BLaER1 treated with 17β-estradiol and CSF1 and Interleukin-3, amounts not matched to agents 10 nM and 100 nM (cell line): Measurements from ENCODE around the gene CD99L2.
"Not testable (repeated sequence)": the region's sequence is repeated elsewhere in the genome, so short reads cannot be mapped to it uniquely, and the experiment has no call there.

Source experiments
- H3K27ac ChIP-seq, 11 experiments: shearing (Covaris generic); formaldehyde crosslinking; 2 replicates each; pipeline ENCODE4 v1.8.1; 2022
- H3K27me3 ChIP-seq, 11 experiments: shearing (Covaris generic); formaldehyde crosslinking; 2 replicates each; pipeline ENCODE4 v1.8.1; 2022
- H3K36me3 ChIP-seq, 11 experiments: shearing (Covaris generic); formaldehyde crosslinking; 2 replicates each; pipeline ENCODE4 v1.8.1; 2022
- H3K4me1 ChIP-seq, 10 experiments: shearing (Covaris generic); formaldehyde crosslinking; 2 replicates each; pipeline ENCODE4 v1.8.1; 2022
- H3K4me2 ChIP-seq, 11 experiments: shearing (Covaris generic); formaldehyde crosslinking; 2 replicates each; pipeline ENCODE4 v1.8.1; 2022
- H3K4me3 ChIP-seq, 10 experiments: shearing (Covaris generic); formaldehyde crosslinking; 2 replicates each; pipeline ENCODE4 v1.8.1; 2022
- H3K9ac ChIP-seq, 11 experiments: shearing (Covaris generic); formaldehyde crosslinking; 2 replicates each; pipeline ENCODE4 v1.8.1; 2022
- H3K9me3 ChIP-seq, 11 experiments: shearing (Covaris generic); formaldehyde crosslinking; replicated peaks in 1 of 11; 2 replicates each; pipeline ENCODE4 v1.8.1; 2022
- H4K20me1 ChIP-seq, 11 experiments: shearing (Covaris generic); formaldehyde crosslinking; 2 replicates each; pipeline ENCODE4 v1.8.1; 2022
- Cebpa-rat ChIP-seq, 11 experiments: shearing (Covaris generic); IDR thresholded peaks; 2 replicates each; pipeline ENCODE4 v1.8.1; 2022

The CD99L2 gene

DNA sequence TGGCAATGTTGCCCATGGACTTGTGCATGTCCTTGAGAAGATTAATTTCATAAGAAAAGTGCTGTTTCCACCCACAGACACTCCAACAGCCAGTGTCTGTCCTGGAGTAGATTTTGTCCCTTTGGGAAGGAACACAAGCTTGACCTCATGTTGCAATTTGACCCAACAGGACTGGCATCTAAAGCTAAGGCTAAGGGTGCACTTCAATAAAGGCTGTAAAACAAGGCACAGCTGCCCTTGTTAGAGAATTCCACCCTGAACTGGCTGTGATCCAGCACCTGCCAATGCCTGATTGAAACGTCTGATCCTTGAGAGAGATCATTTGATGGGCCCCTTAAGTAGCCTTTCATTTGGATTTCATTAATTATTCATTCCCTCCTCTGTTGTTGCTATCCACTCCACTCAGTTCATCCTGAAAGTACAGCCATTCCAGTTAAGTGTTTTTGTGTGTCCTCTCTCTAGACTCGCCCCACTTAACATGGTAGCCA, 56.2 kb downstream of the CD99L2 start:
- Histone ChIP-seq H3K9me3 (no peaks in the 10 kb centered on the region), H3K9ac (no peak overlapping the region), H4K20me1 (no peaks in the 10 kb centered on the region), H3K27ac (peak overlapping the region in 2 of 11 experiments; percentile 1 to 40; a peak in 5 of 22 replicates), H3K27me3 (no peaks in the 10 kb centered on the region), H3K4me2 (peak overlapping the region in 3 of 11 experiments; percentile 8 to 63 (median 27); a peak in 4 of 22 replicates), H3K4me3 (no peak overlapping the region), H3K36me3 (no peaks in the 10 kb centered on the region), H3K4me1 (peaks cover 0 to 40% (median under 1%) of the 10 kb centered on the region in 10 experiments; a peak in 8 of 20 replicates)
- no peak for TF ChIP-seq Cebpa-rat (IDR thresholded peaks at IDR 0.05)

DNA sequence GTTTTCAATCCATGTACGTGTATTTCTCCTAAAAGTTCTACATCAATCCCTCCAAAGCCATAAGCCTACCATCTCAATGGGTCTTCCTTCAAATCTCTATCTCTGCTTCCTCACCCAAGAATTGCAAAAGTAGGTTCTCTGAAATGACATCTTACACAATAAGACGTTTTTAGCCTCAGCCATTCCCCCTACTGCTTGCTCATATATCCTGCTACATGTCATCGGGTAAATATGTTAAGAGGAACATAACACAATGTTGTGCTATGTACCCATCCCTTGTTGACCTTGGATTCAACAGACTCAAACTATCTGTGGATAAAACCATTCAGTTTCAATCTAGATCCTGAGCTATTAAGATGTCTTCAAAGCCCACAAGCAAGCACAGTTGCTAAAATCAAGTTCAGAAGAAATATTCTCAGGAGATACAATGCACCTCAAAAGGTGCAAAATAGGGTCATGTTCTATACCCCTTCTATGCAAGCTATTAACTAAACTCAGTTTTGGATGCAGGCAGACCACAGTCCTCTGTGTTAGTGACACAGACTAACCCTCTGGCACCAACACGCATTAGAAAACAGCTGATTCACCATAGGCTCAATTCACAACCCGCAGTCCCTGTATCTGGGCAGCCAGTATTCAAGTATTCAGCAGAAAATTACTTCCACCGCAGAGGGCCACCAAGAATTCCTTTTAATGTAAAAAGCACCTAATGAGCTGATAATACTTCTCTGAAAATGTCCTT, 56.8 kb downstream of the CD99L2 start:
- H3K4me3 ChIP-seq, result no peak overlapping the region
- H3K27me3 ChIP-seq, result no peaks in the 10 kb centered on the region
- no peaks in the 10 kb centered on the region for H3K36me3 ChIP-seq
- peak overlapping the region in 3 of 11 experiments; percentile 34 to 40 (median 39); a peak in 7 of 22 replicates for H3K27ac ChIP-seq
- H3K9ac ChIP-seq, result no peak overlapping the region
- H3K4me2 ChIP-seq, result peak overlapping the region in 4 of 11 experiments; percentile 8 to 63 (median 28); a peak in 6 of 22 replicates
- peaks cover 0 to 34% (median 0%) of the 10 kb centered on the region in 10 experiments; a peak in 6 of 20 replicates for H3K4me1 ChIP-seq
- TF ChIP-seq Cebpa-rat (IDR thresholded peaks at IDR 0.05), result no peak
- no peaks in the 10 kb centered on the region for H4K20me1 ChIP-seq
- no peaks in the 10 kb centered on the region for H3K9me3 ChIP-seq

DNA sequence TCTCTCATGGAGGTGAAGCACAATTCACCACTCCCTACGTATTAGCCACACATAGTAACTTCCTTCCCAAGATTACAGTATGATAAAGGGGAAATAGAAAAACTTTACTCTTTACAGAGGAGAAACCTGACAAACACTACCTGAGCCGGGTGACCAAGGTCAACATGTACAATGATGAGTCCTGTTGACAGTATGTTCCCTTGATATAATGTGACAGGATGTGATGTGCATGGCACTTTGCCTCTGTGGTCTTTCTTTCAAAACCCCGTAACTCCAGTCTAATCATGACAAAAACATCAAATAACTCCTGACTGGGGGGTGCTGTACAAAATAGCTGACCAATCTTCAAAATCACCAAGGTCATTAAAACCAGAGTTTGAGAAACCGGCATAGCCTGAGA, 60.6 kb downstream of the CD99L2 start:
- H3K4me1 ChIP-seq, result peaks cover 0 to 23% (median 0%) of the 10 kb centered on the region in 10 experiments; a peak in 6 of 20 replicates
- peaks cover 18 to 27% (median 22%) of the 10 kb centered on the region in 11 experiments; a peak in 21 of 22 replicates for H3K9me3 ChIP-seq
- no peak overlapping the region for H3K4me2 ChIP-seq
- no peak overlapping the region for H3K9ac ChIP-seq
- TF ChIP-seq Cebpa-rat (IDR thresholded peaks at IDR 0.05), result no peak
- no peak overlapping the region for H3K27ac ChIP-seq
- H4K20me1 ChIP-seq, result no peaks in the 10 kb centered on the region
- no peaks in the 10 kb centered on the region; a peak in 1 of 22 replicates for H3K36me3 ChIP-seq
- H3K4me3 ChIP-seq, result no peak overlapping the region
- no peaks in the 10 kb centered on the region for H3K27me3 ChIP-seq

DNA sequence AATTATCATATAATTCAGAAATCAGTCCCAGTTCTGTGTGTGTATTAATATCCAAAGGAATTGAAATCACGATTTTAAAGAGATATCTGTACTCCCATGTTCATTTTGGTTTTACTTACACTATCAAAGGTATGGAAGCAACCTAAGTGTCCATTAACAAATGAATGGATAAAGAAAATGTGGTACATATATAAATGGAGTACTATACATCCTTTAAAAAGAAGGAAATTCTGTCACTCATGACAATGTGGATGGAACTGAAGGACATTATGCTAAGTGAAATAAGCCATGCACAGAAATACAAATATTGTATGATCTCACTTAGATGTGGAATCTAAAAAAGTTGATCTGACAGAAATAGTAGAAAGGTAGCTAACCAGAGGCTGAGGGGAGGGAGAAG, 63.8 kb downstream of the CD99L2 start:
- no peak overlapping the region for H3K4me2 ChIP-seq
- no peak overlapping the region for H3K9ac ChIP-seq
- H3K9me3 ChIP-seq, result peaks cover 18 to 30% (median 23%) of the 10 kb centered on the region in 11 experiments; a peak in 21 of 22 replicates
- no peaks in the 10 kb centered on the region for H4K20me1 ChIP-seq
- H3K27ac ChIP-seq, result no peak overlapping the region
- no peak for TF ChIP-seq Cebpa-rat (IDR thresholded peaks at IDR 0.05)
- no peaks in the 10 kb centered on the region for H3K27me3 ChIP-seq
- no peak overlapping the region for H3K4me3 ChIP-seq
- peaks cover 0 to 13% (median 0%) of the 10 kb centered on the region in 11 experiments; a peak in 3 of 22 replicates for H3K36me3 ChIP-seq
- no peaks in the 10 kb centered on the region for H3K4me1 ChIP-seq

DNA sequence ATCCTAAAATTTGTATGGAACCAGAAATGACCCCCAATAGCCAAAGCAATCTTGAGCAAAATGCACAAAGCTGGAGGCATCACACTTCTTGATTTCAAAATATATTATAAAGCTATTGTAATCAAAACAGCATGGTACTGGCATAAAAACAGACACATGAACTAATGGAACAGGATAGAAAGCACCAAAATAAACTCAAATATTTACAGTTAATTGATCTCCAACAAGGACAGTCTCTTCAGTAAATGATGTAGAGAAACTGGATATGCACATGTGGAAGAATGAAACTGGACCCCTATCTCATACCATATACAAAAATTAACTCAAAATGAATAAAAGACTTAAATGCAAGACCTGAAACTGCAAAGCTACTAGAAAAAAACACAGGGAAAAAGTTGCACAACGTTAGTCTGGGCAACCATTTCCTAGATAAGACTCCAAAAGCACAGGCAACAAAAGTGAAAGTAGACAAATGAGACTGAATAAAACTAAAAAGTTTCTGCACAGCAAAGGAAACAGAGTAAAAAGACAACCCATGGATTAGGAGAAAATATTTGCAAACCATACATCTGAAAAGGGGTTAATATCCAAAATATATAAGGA, 64.9 kb downstream of the CD99L2 start:
- Histone ChIP-seq H3K4me2 (no peak overlapping the region), H3K4me3 (no peak overlapping the region), H4K20me1 (no peaks in the 10 kb centered on the region), H3K4me1 (no peaks in the 10 kb centered on the region), H3K9me3 (peaks cover 18 to 30% (median 23%) of the 10 kb centered on the region in 11 experiments; a peak in 21 of 22 replicates), H3K9ac (no peak overlapping the region), H3K36me3 (peaks cover 0 to 23% (median 0%) of the 10 kb centered on the region in 11 experiments; a peak in 4 of 22 replicates), H3K27me3 (no peaks in the 10 kb centered on the region), H3K27ac (no peak overlapping the region)
- TF ChIP-seq Cebpa-rat (IDR thresholded peaks at IDR 0.05), result no peak

DNA sequence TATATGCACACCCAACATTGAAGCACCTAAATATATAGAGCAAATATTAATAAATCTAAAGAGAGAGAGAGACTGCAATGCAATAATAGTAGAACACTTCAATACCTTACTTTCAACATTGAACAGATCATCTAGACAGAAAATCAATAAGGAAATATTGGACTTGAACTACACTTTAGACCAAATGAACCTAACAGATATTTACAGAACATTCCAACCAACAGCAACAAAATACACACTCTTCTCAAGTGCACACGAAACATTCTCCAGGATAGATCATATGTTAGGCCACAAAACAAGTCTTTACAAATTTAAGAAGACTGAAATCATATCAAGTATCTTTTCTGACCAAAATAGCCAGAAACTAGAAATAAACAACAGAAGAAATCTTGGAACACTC, 66.6 kb downstream of the CD99L2 start:
- no peaks in the 10 kb centered on the region for H3K4me1 ChIP-seq
- H4K20me1 ChIP-seq, result no peaks in the 10 kb centered on the region
- H3K9ac ChIP-seq, result no peak overlapping the region
- TF ChIP-seq Cebpa-rat (IDR thresholded peaks at IDR 0.05), result no peak
- H3K27ac ChIP-seq, result no peak overlapping the region
- H3K27me3 ChIP-seq, result no peaks in the 10 kb centered on the region
- H3K4me2 ChIP-seq, result no peak overlapping the region
- peaks cover 18 to 30% (median 23%) of the 10 kb centered on the region in 11 experiments; a peak in 21 of 22 replicates for H3K9me3 ChIP-seq
- H3K4me3 ChIP-seq, result no peak overlapping the region
- H3K36me3 ChIP-seq, result peaks cover 0 to 38% (median 6%) of the 10 kb centered on the region in 11 experiments; a peak in 6 of 22 replicates

DNA sequence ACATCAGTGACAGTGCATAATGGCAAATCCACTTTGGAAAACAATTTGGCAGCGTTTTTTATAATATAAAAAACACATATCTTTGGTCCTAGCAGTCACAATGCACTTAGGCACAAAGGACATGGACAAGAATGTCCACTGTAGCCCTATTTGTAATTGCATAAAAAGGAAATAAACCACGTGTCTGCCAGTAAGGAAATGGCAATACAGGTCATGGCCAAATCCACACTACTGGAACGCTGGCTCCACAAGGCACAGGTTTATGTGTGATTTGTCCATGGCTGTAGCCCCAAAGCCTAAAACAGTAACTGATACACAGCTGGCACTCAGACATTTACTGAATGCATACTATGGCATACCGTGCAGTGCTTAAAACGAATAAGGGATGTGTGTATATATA, 69.7 kb downstream of the CD99L2 start:
- no peak for TF ChIP-seq Cebpa-rat (IDR thresholded peaks at IDR 0.05)
- H3K36me3 ChIP-seq, result peaks cover 0 to 42% (median 6%) of the 10 kb centered on the region in 11 experiments; a peak in 7 of 22 replicates
- no peaks in the 10 kb centered on the region for H3K27me3 ChIP-seq
- peaks cover 6 to 14% (median 10%) of the 10 kb centered on the region in 11 experiments; a peak in 20 of 22 replicates for H3K9me3 ChIP-seq
- no peak overlapping the region for H3K4me3 ChIP-seq
- no peaks in the 10 kb centered on the region for H3K4me1 ChIP-seq
- H3K4me2 ChIP-seq, result no peak overlapping the region
- H4K20me1 ChIP-seq, result no peaks in the 10 kb centered on the region
- no peak overlapping the region for H3K9ac ChIP-seq
- no peak overlapping the region for H3K27ac ChIP-seq

DNA sequence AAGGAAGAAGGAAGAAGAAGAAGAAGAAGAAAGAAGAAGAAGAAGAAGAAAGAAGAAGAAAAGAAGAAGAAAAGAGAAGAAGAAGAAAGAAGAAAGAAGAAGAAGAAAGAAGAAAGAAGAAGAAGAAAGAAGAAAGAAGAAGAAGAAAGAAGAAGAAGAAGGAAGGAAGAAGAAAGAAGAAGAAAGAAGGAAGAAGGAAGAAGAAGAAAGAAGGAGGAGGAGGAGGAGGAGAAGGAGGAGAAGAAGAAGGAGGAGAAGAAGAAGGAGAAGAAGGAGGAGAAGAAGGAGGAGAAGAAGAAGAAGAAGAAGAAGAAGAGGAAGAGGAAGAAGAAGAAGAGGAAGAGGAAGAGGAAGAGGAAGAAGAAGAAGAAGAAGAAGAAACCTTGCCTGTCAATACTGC, 74.1 kb downstream of the CD99L2 start:
- not testable (repeated sequence) for H3K4me2 ChIP-seq, H3K27me3 ChIP-seq, H3K4me3 ChIP-seq, H3K4me1 ChIP-seq, H4K20me1 ChIP-seq, H3K9ac ChIP-seq, H3K27ac ChIP-seq
- Histone ChIP-seq H3K9me3 (peaks cover 8 to 24% (median 19%) of the 10 kb centered on the region in 11 experiments; a peak in 21 of 22 replicates), H3K36me3 (peaks cover 0 to 34% (median 6%) of the 10 kb centered on the region in 11 experiments; a peak in 9 of 22 replicates)

DNA sequence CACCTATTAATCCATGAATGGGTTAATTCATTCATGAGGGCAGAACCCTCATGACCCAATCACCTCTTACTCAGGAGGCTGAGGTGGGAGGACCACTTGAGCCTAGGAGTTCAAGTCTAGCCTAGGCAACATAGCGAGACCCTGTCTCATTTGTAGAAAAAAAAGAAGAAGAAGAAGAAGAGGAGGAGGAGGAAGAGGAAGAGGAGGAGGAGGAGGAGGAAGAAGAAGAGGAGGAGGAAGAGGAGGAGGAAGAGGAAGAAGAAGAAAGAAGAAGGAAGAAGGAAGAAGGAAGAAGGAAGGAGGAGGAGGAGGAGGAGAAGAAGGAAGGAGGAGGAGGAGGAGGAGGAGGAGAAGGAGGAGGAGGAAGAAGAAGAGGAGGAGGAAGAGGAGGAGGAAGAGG, 74.6 kb downstream of the CD99L2 start:
- H3K4me3 ChIP-seq, H3K9ac ChIP-seq, H3K4me2 ChIP-seq, H3K27me3 ChIP-seq, H4K20me1 ChIP-seq, H3K27ac ChIP-seq, H3K4me1 ChIP-seq: not testable (repeated sequence)
- H3K9me3 ChIP-seq, result peaks cover 10 to 28% (median 19%) of the 10 kb centered on the region in 11 experiments; a peak in 21 of 22 replicates
- peaks cover 0 to 36% (median 6%) of the 10 kb centered on the region in 11 experiments; a peak in 9 of 22 replicates for H3K36me3 ChIP-seq
